ENCODE data around the gene FYB1.

The FYB1 gene

GRCh38 chr5:39198127-39198526 is 21.2 kb downstream of the FYB1 start:
- no peak for TF ChIP-seq CTCF (IDR thresholded peaks at IDR 0.05; ENCODE audit: low read depth, low read length)

GRCh38 chr5:39197556-39197955 is 21.8 kb downstream of the FYB1 start:
- no peak for TF ChIP-seq CTCF (IDR thresholded peaks at IDR 0.05; ENCODE audit: low read depth, low read length)
- no peak overlapping the region for H3K4me3 ChIP-seq (ENCODE audit: low read depth, low read length)

More at GRCh38 chr5:39198127-39198526, 21.2 kb downstream of the FYB1 start:
- H3K4me3 ChIP-seq (ENCODE audit: low read depth, low read length): no peak overlapping the region

GRCh38 chr5:39195198-39195826 is 24.1 kb downstream of the FYB1 start:
- H3K4me3 ChIP-seq (ENCODE audit: low read depth, low read length): no peak overlapping the region
- no peak for TF ChIP-seq CTCF (IDR thresholded peaks at IDR 0.05; ENCODE audit: low read depth, low read length)

GRCh38 chr5:39194466-39195136 is 24.8 kb downstream of the FYB1 start:
- no peak for TF ChIP-seq CTCF (IDR thresholded peaks at IDR 0.05; ENCODE audit: low read depth, low read length)
- H3K4me3 ChIP-seq (ENCODE audit: low read depth, low read length): no peak overlapping the region

- no peak overlapping the region for H3K4me3 ChIP-seq (ENCODE audit: low read depth, low read length)
- TF ChIP-seq CTCF (IDR thresholded peaks at IDR 0.05; ENCODE audit: low read depth, low read length): no peak
These were observed 25.6 kb downstream of the FYB1 start for GRCh38 chr5:39193553-39194465.

- no peak overlapping the region for H3K4me3 ChIP-seq (ENCODE audit: low read depth, low read length)
- TF ChIP-seq CTCF (IDR thresholded peaks at IDR 0.05; ENCODE audit: low read depth, low read length): no peak
These were observed 26.8 kb downstream of the FYB1 start for GRCh38 chr5:39192450-39193160.

Measured in WI38 (cell line).